Nephron progenitor cell (in vitro differentiated cells): ENCODE data around the gene WWOX.

Experiments used
- DNase-seq: peaks from one replicate; pipeline ENCODE4 v3.0.0; 2021
- H3K27ac Mint-ChIP-seq: 2 replicates; pipeline ENCODE4 v1.8.0; 2021; ENCODE audit warnings: mild to moderate bottlenecking, moderate library complexity, mixed read lengths
- H3K27me3 Mint-ChIP-seq: 2 replicates; pipeline ENCODE4 v1.8.0; 2021; ENCODE audit warnings: mild to moderate bottlenecking, low read depth, mixed read lengths; ENCODE audit not compliant: poor library complexity
- H3K36me3 Mint-ChIP-seq: 2 replicates; pipeline ENCODE4 v1.8.0; 2021; ENCODE audit warnings: low read depth, mixed read lengths
- H3K4me1 Mint-ChIP-seq: 2 replicates; pipeline ENCODE4 v1.8.0; 2021; ENCODE audit warnings: mixed read lengths
- H3K4me3 Mint-ChIP-seq: 2 replicates; pipeline ENCODE4 v1.8.0; 2021; ENCODE audit warnings: mild to moderate bottlenecking, moderate library complexity, mixed read lengths
- H3K9me3 Mint-ChIP-seq: 2 replicates; pipeline ENCODE4 v1.8.0; 2021; ENCODE audit warnings: mild to moderate bottlenecking, moderate library complexity, mixed read lengths
- CTCF ChIP-seq: fragments of 200-600 bp; sonication (generic); IDR thresholded peaks from 2 replicates; pipeline ENCODE4 v1.5.0; 2021; ENCODE audit warnings: antibody characterized with exemption

Gene WWOX

DNA sequence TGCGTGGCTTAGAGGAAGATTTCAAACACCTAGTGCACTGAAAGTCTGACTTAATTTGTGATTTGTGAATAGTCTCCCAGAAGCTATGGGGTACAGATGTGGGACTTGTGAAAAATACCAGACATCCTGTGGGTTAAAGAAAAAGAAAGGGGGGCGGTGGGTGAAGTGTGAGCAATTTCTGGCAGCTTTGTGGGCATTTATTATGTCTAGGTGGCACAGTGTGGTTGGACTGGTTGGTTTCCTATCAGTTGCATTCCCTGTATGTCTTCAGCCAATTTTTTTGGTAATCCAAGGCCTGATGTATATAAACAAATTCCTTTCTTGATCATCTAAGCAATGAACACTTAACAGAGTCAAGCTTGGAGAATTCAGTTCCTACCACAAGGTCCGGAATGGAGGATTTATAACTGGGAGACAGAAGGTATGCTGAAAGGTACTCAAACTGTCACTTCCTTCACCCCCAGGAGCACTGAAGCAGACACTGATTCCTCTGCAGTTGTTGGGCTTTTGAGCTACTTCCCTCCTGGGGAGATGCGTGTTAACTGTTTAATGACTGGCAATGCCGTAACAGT, 211.6 kb downstream of the WWOX start:
- no peak for TF ChIP-seq CTCF
- Mint-ChIP-seq H3K36me3 (peaks cover 9% of the 10 kb centered on the region), H3K27ac (peak overlapping the region; percentile 95), H3K27me3 (peaks cover 4% of the 10 kb centered on the region), H3K9me3 (no peaks in the 10 kb centered on the region), H3K4me3 (peak overlapping the region; percentile 52), H3K4me1 (peaks cover 71% of the 10 kb centered on the region)
- peak; percentile 54 for DNase-seq

- H3K27me3 Mint-ChIP-seq, result peaks cover 4% of the 10 kb centered on the region
- peaks cover 6% of the 10 kb centered on the region for H3K36me3 Mint-ChIP-seq
- H3K9me3 Mint-ChIP-seq, result no peaks in the 10 kb centered on the region
- peaks cover 78% of the 10 kb centered on the region for H3K4me1 Mint-ChIP-seq
- peak overlapping the region; percentile 23 for H3K4me3 Mint-ChIP-seq
- DNase-seq, result no peak
- TF ChIP-seq CTCF, result no peak
- H3K27ac Mint-ChIP-seq, result peak overlapping the region; percentile 95
Observed at GRCh38 chr16:78311831-78312230, 212.4 kb downstream of the WWOX start.

DNA sequence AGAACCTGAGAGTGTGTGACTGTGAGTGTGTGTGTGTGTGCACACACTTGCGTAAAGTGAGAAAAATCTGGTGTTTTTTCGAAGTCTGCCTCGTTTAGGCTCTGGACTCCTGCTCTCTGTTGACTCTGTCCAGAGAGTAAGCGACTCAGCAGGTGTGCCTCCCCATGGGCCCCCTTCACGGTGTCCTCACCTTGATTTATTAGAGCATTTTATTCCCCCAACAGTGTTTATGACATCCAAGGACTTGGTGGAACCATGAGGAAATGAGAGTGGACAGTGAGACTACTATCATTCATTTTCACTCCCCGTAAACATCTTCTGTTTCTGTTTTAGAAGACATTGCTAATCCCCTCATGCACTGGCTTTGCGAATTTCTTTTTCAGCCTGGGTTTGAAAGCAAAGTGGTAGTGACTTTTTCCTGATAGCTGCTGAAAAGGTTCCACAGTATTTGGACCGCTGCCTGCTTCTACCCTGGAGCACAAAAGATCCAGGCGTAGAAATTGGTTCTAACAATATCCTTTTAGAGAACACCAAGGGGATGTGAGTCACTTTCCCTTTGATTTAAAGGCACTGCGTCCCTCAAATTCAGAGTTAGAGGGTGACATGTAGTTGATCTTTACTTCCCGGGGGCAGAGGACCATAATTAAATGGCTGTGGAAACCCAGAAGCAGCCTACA, 218.2 kb downstream of the WWOX start:
- Mint-ChIP-seq H3K4me3 (peak overlapping the region; percentile 54), H3K27ac (peak overlapping the region; percentile 100), H3K4me1 (peaks cover 84% of the 10 kb centered on the region), H3K36me3 (peaks cover 4% of the 10 kb centered on the region), H3K9me3 (peaks cover 5% of the 10 kb centered on the region), H3K27me3 (no peaks in the 10 kb centered on the region)
- DNase-seq, result no peak
- TF ChIP-seq CTCF, result no peak

GRCh38 chr16:78321620-78322360, 222.3 kb downstream of the WWOX start:
- no peak for TF ChIP-seq CTCF
- Mint-ChIP-seq H3K27ac (no peak overlapping the region), H3K27me3 (peaks cover 3% of the 10 kb centered on the region), H3K36me3 (peaks cover 4% of the 10 kb centered on the region), H3K4me1 (peaks cover 91% of the 10 kb centered on the region), H3K9me3 (peaks cover 5% of the 10 kb centered on the region), H3K4me3 (no peak overlapping the region)
- no peak for DNase-seq

- no peak for DNase-seq
- Mint-ChIP-seq H3K4me3 (no peak overlapping the region), H3K36me3 (peaks cover 4% of the 10 kb centered on the region), H3K9me3 (peaks cover 5% of the 10 kb centered on the region), H3K27me3 (peaks cover 3% of the 10 kb centered on the region), H3K4me1 (peaks cover 91% of the 10 kb centered on the region), H3K27ac (peak overlapping the region; percentile 93)
- TF ChIP-seq CTCF, result no peak
Observed at GRCh38 chr16:78323315-78323714, 223.9 kb downstream of the WWOX start.
